Spinal cord (tissue), 10 donors: Measurements from ENCODE around the gene SEPTIN3. TPM values are rescaled to one million over a fixed set of nuclear protein-coding genes. Genes with fewer than 3 reads are reported as not detected.
A peak's percentile ranks its signal among the peaks of the same experiment; 100 is the strongest.

ENCODE experiments used
- DNase-seq, 6 donors: peaks; one replicate each; pipeline versions ENCODE4 v3.0.0 to v3.0.0-alpha.2; 2013 to 2015; ENCODE audit warnings: low spot score in 6 of 6, low read depth in 4 of 6
- H3K27ac ChIP-seq: one replicate; pipeline ENCODE4 v1.5.1; 2013; ENCODE audit warnings: low read depth, low read length, control low read depth
- H3K27me3 ChIP-seq: one replicate; pipeline ENCODE4 v1.6.1; 2013; ENCODE audit warnings: low read length; ENCODE audit not compliant: control insufficient read depth, insufficient read depth
- H3K36me3 ChIP-seq: one replicate; pipeline ENCODE4 v1.6.1; 2013; ENCODE audit warnings: low read length; ENCODE audit not compliant: control insufficient read depth, insufficient read depth
- H3K4me1 ChIP-seq: one replicate; pipeline ENCODE4 v1.6.1; 2013; ENCODE audit warnings: low read length; ENCODE audit not compliant: control insufficient read depth, insufficient read depth
- H3K4me3 ChIP-seq: one replicate; pipeline ENCODE4 v1.5.1; 2013; ENCODE audit warnings: low read depth, low read length, control low read depth
- H3K9me3 ChIP-seq: one replicate; pipeline ENCODE4 v1.6.1; 2013; ENCODE audit warnings: low read length; ENCODE audit not compliant: control insufficient read depth, insufficient read depth
- WGBS: methylation state at CpG from one replicate; pipeline ENCODE4 v1.1.5; 2013; ENCODE audit warnings: missing lambda C conversion rate; ENCODE audit not compliant: insufficient coverage; 5-methylcytosine and 5-hydroxymethylcytosine counted together
- polyA plus RNA-seq, 2 donors: library from polyadenylated mRNA; unstranded; fragments of 120-200 nt; gene quantifications; one replicate each; pipeline ENCODE4 v1.2.1, GENCODE V29; 2013; ENCODE audit not compliant: insufficient read length in 2 of 2
- total RNA-seq, 2 donors: library from RNA; depleted of rRNA in 1 of 2; stranded (reverse); fragments of 120-200 nt in 1 of 2; fragments of >200 nt in 1 of 2; gene quantifications; one replicate each; pipeline versions ENCODE4 v1.2.3 to v1.2.4, GENCODE V29; 2013 to 2014
- donor health status: healthy.

SEPTIN3 gene
- total and polyA plus RNA-seq, 4 donors: 86.9 to 423 (median 244) TPM

DNA sequence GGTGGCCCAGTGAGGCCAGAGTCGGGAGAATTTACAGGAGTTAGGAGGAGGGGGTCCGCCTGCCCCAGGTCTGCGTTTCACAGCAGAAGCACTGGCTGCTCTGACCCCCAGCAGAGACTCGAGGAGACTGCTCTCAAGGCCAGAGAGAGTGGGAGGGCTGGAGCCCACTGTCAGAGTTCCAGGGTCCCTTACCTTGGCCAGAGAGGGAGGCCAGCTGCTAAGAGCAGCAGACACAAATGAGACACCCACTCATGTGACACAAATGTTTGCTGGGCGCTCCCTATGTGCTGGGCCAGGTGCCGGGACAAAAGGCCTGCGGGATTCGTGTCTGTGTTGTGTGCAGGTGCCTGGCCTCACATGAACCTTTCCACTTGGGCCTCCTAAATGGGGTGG lies 39.8 kb upstream of the SEPTIN3 start:
- peaks cover 11% of the 10 kb centered on the region for H3K36me3 ChIP-seq

DNA sequence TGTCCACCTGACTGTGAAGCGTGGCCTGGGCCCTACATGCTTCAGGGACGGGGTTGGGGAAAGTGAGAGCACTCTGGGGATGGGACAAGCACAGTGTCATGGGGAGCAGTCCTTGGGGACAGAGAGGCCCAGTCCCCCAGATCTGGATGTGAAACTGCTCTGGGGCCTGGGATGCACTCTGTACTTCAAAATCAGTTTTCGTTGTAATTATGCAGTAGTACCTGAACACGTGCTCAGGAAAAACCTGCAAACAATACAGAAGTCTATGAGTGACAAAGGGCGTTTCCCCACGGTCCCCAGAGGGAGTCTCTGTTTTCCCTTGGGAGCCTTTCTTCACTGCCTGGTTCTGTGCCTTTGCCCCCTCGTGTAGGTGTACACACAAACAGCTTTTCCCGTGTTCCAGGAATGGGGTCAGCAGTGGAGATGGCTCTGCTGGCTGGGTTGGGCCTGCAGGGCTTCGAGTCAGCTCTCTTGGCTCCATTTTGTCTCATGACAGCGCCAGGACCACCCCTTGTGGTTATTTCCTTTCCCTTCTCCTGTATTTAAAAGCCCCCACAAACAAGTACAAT lies 37.5 kb upstream of the SEPTIN3 start:
- peaks cover 18% of the 10 kb centered on the region for H3K36me3 ChIP-seq
- no peak for DNase-seq
- H3K27me3 ChIP-seq: peaks cover 13% of the 10 kb centered on the region
- no peak overlapping the region for H3K4me3 ChIP-seq
- H3K27ac ChIP-seq: no peak overlapping the region
- peaks cover 36% of the 10 kb centered on the region for H3K4me1 ChIP-seq
- no peaks in the 10 kb centered on the region for H3K9me3 ChIP-seq
- 73% methylated on average over 10 of the region's 10 CpGs for WGBS

More for the DNA sequence above, 39.8 kb upstream of the SEPTIN3 start:
- H3K4me1 ChIP-seq: peaks cover 31% of the 10 kb centered on the region
- no peak overlapping the region for H3K4me3 ChIP-seq
- DNase-seq: no peak
- WGBS: 64% methylated on average over 8 of the region's 8 CpGs
- no peaks in the 10 kb centered on the region for H3K9me3 ChIP-seq
- no peak overlapping the region for H3K27ac ChIP-seq
- H3K27me3 ChIP-seq: peaks cover 31% of the 10 kb centered on the region

DNA sequence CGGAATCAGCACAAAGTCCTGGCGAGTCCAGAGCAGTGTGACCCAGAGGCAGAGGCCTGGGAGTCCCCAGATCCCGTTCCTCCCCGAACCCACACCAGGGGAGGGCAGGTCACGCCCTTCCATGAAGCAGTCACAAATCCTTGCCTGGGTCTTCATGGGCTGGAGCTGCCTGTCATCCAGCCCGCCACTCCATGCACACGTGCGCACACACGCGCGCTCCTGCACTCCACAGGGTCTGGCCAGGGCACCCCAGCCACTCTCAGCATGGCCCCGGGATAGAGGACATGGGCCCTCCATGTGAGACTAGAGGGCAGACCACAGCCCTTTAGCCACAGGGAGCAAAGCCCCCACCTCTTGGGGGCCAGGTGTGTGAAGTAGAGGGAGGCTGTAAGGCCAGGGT lies 36.9 kb upstream of the SEPTIN3 start:
- no peak for DNase-seq
- Histone ChIP-seq H3K4me3 (no peak overlapping the region), H3K27me3 (peaks cover 9% of the 10 kb centered on the region), H3K27ac (no peak overlapping the region), H3K9me3 (no peaks in the 10 kb centered on the region), H3K4me1 (peaks cover 31% of the 10 kb centered on the region), H3K36me3 (peaks cover 18% of the 10 kb centered on the region)
- whole genome bisulfite sequencing: 87% methylated on average over 12 of the region's 12 CpGs

DNA sequence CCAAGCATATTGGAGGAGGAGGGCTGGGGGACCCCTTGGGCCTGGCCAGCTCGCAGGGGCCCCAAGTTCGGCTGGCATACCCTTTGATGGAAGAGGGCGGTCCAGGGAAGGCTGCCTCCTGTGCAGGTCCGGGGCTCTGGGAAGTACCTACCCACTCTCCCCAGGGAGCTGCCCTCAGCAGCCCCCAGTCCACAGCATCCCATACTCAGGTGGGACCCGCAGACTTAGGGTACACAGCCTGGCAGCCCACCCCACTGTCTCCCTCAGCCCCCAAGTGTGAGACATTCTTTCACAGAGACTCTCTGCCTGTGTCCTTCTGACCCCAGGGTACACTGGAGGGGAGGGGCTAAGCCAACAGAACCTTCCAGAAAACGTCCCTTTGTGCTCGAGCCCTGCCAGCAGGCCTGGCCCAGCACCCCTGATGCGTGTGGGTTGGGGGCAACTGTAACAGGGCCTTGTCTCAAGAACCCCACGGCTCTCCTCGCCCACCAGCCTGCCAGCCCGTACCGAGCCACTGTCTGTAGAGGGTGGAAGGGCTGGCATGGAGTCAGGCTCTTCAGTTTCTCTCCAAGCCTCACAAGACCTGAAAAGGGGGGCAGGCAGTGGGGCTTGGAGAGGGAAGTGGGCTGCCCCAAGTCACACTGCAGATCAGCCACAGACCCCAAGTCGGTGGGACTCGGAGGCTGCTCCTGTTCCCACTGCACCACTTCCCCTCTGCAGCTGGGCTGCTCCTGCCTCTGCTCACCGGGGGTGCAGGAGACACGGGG lies 35.6 kb upstream of the SEPTIN3 start:
- H3K4me3 ChIP-seq: no peak overlapping the region
- no peak overlapping the region for H3K27ac ChIP-seq
- 69% methylated on average over 14 of the region's 16 CpGs for WGBS
- no peak for DNase-seq
- peaks cover 21% of the 10 kb centered on the region for H3K36me3 ChIP-seq
- peaks cover 27% of the 10 kb centered on the region for H3K4me1 ChIP-seq
- H3K27me3 ChIP-seq: no peaks in the 10 kb centered on the region
- no peaks in the 10 kb centered on the region for H3K9me3 ChIP-seq

DNA sequence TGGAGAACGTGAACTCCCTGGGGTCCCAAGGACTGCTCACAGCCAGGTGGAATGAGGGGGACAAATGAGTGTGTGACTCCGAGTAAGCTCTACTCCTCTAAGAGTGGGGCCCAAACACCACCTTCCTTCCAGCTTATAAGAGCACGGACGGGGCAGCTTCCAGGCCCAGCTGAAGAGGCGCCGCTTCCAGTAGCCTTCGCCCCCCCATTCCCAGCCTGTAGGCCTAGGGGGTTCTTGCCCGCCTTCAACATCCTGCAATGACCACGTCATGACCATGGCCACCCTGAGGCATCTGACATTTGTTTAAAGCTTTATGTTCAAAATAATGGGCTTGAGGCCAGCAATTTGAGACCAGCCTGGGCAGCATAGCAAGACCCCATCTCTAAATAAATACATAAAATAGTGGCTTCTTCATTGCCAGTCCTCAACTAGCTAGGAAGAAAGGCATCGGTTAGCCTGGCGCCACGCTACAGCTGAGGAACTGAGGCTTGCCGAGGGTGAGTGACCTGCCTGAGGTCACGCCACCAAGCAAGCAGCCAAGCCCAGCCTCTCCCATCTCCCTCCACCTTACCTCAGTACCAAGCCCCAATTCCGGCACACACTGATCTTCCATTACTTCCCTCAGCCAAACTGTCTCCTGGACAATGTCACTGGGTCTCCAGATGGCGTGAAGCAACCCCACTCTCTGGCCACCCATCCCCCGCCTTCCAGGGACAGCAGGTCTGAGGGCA lies 34.8 kb upstream of the SEPTIN3 start:
- H3K36me3 ChIP-seq: peaks cover 28% of the 10 kb centered on the region
- no peak overlapping the region for H3K4me3 ChIP-seq
- no peak overlapping the region for H3K27ac ChIP-seq
- no peak for DNase-seq
- no peaks in the 10 kb centered on the region for H3K9me3 ChIP-seq
- H3K27me3 ChIP-seq: no peaks in the 10 kb centered on the region
- peaks cover 30% of the 10 kb centered on the region for H3K4me1 ChIP-seq
- WGBS: 90% methylated on average over 14 of the region's 17 CpGs

DNA sequence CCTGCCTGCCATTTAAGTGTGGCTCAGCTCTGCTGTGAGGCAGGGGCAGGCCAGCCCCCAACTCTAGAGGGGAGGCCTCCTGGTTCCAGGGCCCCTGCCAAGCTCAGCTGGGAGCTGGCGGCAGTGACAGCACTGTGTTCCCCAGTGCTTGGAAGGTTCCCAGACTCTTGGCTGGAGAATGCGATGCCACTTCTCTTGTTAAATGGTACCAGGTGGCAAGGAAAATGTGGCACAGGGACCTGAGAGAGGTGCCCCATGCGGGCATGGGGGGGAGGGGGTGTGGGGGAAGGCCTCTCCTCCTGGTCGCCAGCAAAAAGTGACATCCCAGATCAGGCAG lies 34.3 kb upstream of the SEPTIN3 start:
- no peaks in the 10 kb centered on the region for H3K9me3 ChIP-seq
- H3K4me3 ChIP-seq: no peak overlapping the region
- H3K27ac ChIP-seq: no peak overlapping the region
- no peaks in the 10 kb centered on the region for H3K27me3 ChIP-seq
- 50% methylated on average over 1 of the region's 4 CpGs for WGBS
- H3K4me1 ChIP-seq: peaks cover 30% of the 10 kb centered on the region
- DNase-seq: peak in 2 of 6 donors; percentile 46 to 81
- peaks cover 28% of the 10 kb centered on the region for H3K36me3 ChIP-seq

DNA sequence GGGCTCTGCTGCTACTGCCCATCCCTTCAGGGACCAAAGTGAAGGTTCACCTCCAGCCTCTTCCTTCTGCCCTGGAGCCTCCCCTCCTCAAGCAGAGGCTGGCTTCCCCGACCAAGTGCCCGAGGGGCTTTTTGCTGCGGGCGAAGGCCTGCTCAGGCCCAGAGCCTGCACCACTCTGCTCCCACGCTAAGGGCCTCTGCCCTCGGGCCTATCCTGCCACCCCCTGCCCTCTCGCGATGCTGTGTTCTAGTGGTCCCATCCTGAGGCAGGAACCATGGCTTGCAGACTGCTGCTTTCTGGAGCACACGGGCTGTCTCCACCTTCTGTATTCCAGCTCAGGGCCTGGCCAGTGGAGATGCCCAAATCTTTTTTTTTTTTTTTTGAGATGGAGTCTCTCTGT lies 33.7 kb upstream of the SEPTIN3 start:
- H3K27ac ChIP-seq: no peak overlapping the region
- DNase-seq: no peak
- H3K27me3 ChIP-seq: no peaks in the 10 kb centered on the region
- H3K36me3 ChIP-seq: peaks cover 28% of the 10 kb centered on the region
- 91% methylated on average over 9 of the region's 9 CpGs for WGBS
- H3K9me3 ChIP-seq: no peaks in the 10 kb centered on the region
- H3K4me1 ChIP-seq: peaks cover 30% of the 10 kb centered on the region
- H3K4me3 ChIP-seq: no peak overlapping the region

DNA sequence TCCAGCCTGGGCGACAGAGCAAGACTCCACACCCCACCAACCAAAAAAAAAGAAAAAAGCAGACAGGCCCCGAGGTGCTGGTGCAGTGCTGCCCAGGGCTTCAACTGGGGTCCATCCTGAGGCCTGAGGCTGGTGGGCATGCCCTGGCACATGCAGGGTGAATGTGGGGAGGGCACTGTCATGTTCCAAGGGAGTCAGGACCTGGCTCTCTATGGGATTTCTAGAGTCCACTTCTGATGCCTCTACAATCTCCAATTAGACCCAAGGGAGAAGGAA lies 32.4 kb upstream of the SEPTIN3 start:
- Histone ChIP-seq H3K36me3 (peaks cover 30% of the 10 kb centered on the region), H3K27ac (no peak overlapping the region), H3K9me3 (no peaks in the 10 kb centered on the region), H3K4me1 (peaks cover 41% of the 10 kb centered on the region), H3K4me3 (no peak overlapping the region), H3K27me3 (no peaks in the 10 kb centered on the region)
- no peak for DNase-seq
- WGBS: 100% methylated on average over 1 of the region's 2 CpGs

DNA sequence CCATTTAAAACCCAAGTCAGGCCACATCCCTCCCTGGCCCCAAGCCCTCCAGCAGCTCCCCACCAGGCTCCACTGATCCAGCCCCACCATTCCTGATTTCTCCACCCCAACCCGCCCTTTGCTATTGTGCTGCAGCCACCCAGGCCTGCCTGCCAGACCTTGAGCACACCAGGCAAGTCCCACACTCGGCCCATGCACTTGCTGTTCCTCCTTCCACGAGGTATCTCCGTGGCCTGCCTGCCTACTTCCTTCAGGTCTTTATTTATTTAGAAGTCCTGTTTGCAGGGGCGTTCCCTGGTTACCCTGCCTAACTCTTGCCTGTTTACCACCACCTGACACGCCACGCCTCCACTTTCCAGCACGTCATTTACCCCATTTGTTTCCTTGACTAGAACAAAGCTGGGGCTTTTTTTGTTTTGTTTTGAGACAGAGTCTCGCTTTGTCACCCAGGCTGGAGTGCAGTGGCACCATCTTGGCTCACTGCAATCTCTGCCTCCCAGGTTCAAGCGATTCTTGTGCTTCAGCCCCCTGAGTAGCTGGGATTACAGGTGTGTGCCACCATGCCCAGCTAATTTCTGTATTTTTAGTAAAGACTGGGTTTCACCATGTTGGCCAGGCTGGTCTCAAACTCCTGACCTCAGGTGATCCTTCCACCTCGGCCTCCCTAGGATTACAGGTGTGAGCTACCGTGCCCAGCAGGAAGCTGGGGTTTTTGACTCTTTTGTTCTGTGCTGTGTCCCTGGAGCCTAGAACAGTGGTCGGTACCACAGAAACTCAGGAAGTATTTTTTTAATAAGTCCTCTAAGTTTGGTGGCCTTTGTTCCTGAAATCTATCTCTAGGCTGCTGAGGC lies 29.0 kb upstream of the SEPTIN3 start:
- H3K27ac ChIP-seq: no peak overlapping the region
- no peaks in the 10 kb centered on the region for H3K27me3 ChIP-seq
- H3K36me3 ChIP-seq: peaks cover 21% of the 10 kb centered on the region
- H3K4me1 ChIP-seq: peaks cover 24% of the 10 kb centered on the region
- 81% methylated on average over 10 of the region's 13 CpGs for WGBS
- no peak overlapping the region for H3K4me3 ChIP-seq
- no peaks in the 10 kb centered on the region for H3K9me3 ChIP-seq
- DNase-seq: no peak
